Measurements from ENCODE around the gene RHOBTB1. TPM values are rescaled to one million over a fixed set of nuclear protein-coding genes. Genes with fewer than 3 reads are reported as not detected.
A peak's percentile ranks its signal among the peaks of the same experiment; 100 is the strongest.

The RHOBTB1 gene
- total RNA-seq, 1 donor from 2014 or later, result 11.0 TPM

DNA sequence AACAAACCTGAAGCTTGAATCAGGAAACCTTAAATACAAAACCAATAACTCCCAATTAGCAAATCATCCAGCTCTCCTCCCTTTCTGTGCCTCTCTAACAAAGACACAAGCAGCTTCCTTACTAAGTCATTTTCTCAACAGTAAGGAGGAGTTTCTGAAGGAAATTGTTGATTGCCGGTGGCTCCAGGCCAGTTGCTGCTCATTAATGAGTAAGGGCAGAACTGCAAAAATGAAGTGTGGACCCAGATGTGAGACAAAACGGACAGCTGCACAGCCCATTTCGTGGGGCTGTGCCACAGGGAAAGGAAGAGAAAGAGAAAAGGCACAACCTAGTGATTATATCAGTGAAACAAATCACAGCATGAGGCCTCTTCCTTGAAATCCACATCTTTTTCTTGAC lies 42.8 kb upstream of the RHOBTB1 start:
- intact Hi-C loops (cut with DNase I), result no loop called here
- Histone ChIP-seq H3K27ac (peak overlapping the region; percentile 7), H3K36me3 (no peaks in the 10 kb centered on the region), H3K4me3 (no peak overlapping the region), H3K27me3 (no peaks in the 10 kb centered on the region), H3K4me1 (no peaks in the 10 kb centered on the region), H3K9me3 (no peaks in the 10 kb centered on the region)
- no peak for DNase-seq (ENCODE audit: extremely low spot score in 2 of 2)
- TF ChIP-seq, protein P1, sequence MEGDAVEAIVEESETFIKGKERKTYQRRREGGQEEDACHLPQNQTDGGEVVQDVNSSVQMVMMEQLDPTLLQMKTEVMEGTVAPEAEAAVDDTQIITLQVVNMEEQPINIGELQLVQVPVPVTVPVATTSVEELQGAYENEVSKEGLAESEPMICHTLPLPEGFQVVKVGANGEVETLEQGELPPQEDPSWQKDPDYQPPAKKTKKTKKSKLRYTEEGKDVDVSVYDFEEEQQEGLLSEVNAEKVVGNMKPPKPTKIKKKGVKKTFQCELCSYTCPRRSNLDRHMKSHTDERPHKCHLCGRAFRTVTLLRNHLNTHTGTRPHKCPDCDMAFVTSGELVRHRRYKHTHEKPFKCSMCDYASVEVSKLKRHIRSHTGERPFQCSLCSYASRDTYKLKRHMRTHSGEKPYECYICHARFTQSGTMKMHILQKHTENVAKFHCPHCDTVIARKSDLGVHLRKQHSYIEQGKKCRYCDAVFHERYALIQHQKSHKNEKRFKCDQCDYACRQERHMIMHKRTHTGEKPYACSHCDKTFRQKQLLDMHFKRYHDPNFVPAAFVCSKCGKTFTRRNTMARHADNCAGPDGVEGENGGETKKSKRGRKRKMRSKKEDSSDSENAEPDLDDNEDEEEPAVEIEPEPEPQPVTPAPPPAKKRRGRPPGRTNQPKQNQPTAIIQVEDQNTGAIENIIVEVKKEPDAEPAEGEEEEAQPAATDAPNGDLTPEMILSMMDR (IDR thresholded peaks at IDR 0.05), result no peak
- no peak for TF ChIP-seq POLR2A (IDR thresholded peaks at IDR 0.05)
- TF ChIP-seq POLR2AphosphoS5 (IDR thresholded peaks at IDR 0.05; ENCODE audit: insufficient read depth in 1 of 2, low read depth in 1 of 2), result no peak

DNA sequence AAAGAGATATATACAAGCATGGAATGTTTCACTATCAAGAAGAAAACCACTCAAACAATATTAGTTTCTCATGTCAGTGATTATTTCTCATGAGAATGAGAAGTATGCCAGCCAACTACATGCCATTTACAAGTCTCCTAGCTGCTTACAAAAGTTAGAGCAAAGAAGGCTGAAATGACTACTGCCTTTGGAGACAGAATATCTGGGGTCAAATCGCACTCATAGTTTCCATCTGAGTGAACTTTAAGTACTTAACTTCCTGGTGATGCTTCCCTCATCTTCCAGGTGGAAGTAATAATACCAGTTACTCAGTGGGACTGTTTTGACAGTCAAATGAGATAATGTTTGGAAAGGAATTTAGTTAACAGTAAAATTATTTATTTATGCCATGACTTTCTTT lies 42.0 kb upstream of the RHOBTB1 start:
- Histone ChIP-seq H3K4me1 (no peaks in the 10 kb centered on the region), H3K36me3 (no peaks in the 10 kb centered on the region), H3K27ac (no peak overlapping the region), H3K27me3 (no peaks in the 10 kb centered on the region), H3K9me3 (no peaks in the 10 kb centered on the region), H3K4me3 (no peak overlapping the region)
- TF ChIP-seq POLR2A (IDR thresholded peaks at IDR 0.05), result no peak
- TF ChIP-seq POLR2AphosphoS5 (IDR thresholded peaks at IDR 0.05; ENCODE audit: insufficient read depth in 1 of 2, low read depth in 1 of 2), result no peak
- TF ChIP-seq, protein P1 (IDR thresholded peaks at IDR 0.05), result no peak
- intact Hi-C loops (cut with DNase I), result no loop called here
- no peak for DNase-seq (ENCODE audit: extremely low spot score in 2 of 2)

DNA sequence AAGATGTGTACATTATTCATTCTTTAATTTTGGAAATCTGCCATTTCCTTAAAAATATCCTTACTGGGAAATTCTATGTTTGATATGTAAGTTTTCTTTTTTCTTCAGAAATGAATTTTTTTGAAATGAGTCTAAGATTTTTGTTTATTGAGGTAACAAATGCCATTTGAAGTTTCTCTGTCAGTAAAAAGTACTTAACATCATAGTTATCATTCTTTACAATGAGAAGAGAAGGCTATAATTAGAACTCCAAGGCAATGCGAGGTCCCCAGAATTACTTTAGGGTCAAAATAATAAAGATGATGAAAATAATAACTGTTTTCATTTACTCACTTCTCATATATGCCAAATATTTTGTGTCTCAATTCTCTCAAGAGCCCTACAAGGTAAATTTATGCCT lies 37.0 kb upstream of the RHOBTB1 start:
- no peak for TF ChIP-seq POLR2A (IDR thresholded peaks at IDR 0.05)
- no peak for TF ChIP-seq POLR2AphosphoS5 (IDR thresholded peaks at IDR 0.05; ENCODE audit: insufficient read depth in 1 of 2, low read depth in 1 of 2)
- TF ChIP-seq, protein P1 (IDR thresholded peaks at IDR 0.05), result no peak

DNA sequence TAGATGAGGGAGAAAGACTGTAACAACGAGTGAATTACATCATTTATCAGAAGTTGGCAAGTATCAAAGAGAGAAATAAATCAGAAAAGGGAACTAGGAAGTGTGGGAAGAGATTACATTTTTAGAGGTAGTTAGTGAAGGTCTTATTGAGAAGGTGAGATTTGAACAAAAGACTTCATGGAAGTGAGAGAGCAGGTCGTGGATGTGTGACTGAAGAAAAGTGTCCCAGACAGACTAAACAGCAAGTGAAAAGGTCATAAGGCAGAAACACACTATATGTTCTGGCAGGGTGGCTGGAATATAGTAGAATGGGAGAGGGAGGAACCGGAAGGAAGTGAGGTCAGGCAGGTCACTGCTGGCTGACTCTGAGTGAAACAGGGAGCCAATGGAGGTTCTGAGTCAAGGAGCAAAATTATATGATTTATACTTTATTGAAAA lies 35.7 kb upstream of the RHOBTB1 start:
- intact Hi-C loops (cut with DNase I), result no loop called here
- H3K27me3 ChIP-seq, result no peaks in the 10 kb centered on the region
- TF ChIP-seq POLR2AphosphoS5 (IDR thresholded peaks at IDR 0.05; ENCODE audit: insufficient read depth in 1 of 2, low read depth in 1 of 2), result no peak
- no peak for DNase-seq (ENCODE audit: extremely low spot score in 2 of 2)
- H3K9me3 ChIP-seq, result no peaks in the 10 kb centered on the region
- H3K36me3 ChIP-seq, result no peaks in the 10 kb centered on the region
- no peaks in the 10 kb centered on the region for H3K4me1 ChIP-seq
- H3K4me3 ChIP-seq, result no peak overlapping the region
- H3K27ac ChIP-seq, result no peak overlapping the region

More for the DNA sequence above, 37.0 kb upstream of the RHOBTB1 start:
- Histone ChIP-seq H3K9me3 (no peaks in the 10 kb centered on the region), H3K4me1 (no peaks in the 10 kb centered on the region), H3K36me3 (no peaks in the 10 kb centered on the region), H3K27ac (no peak overlapping the region), H3K4me3 (no peak overlapping the region), H3K27me3 (no peaks in the 10 kb centered on the region)
- DNase-seq (ENCODE audit: extremely low spot score in 2 of 2), result no peak
- intact Hi-C loops (cut with DNase I), result no loop called here

DNA sequence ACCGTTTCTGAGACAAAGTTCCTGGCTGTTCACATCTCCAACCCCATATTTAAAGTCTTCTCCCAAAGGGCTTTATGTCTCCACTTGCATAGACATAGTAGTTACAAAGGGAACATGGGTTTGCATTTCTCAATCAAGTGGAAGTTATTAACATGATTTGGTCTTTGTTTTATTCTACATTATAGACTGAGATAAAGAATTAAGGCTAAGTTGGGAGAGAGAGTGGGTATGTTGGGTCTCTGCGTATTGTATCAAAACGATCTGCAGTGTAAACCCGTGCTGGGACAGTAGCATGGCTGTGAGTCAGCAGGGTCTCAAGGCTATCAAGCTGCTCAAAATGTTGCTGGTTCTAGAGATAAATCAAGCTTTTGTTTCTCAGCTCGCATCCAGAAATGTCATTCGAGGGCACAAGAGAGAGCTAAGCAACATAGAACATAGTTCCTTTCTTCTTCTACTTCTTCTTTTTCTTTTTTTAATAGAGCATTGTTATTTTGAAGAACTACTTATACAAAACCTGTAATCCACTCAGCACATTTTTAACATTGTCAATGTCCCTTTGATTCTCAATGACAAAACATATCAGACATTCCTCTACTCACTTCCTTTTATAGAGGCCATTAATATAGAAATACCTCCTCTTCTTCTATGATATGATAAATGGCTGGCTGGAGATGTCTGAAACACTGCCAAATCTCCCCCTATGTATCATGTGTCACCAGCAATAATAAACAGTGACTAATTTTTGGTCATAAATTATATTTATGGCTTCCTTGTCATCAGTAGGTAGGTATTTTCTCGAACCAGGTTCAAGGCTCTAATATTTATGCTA lies 34.5 kb upstream of the RHOBTB1 start:
- Histone ChIP-seq H3K9me3 (no peaks in the 10 kb centered on the region), H3K27me3 (no peaks in the 10 kb centered on the region), H3K27ac (no peak overlapping the region), H3K4me3 (no peak overlapping the region), H3K36me3 (no peaks in the 10 kb centered on the region), H3K4me1 (no peaks in the 10 kb centered on the region)
- intact Hi-C loops (cut with DNase I), result no loop called here
- TF ChIP-seq POLR2AphosphoS5 (IDR thresholded peaks at IDR 0.05; ENCODE audit: insufficient read depth in 1 of 2, low read depth in 1 of 2) (no peak), POLR2A (IDR thresholded peaks at IDR 0.05) (no peak)
- TF ChIP-seq, protein P1 (IDR thresholded peaks at IDR 0.05), result no peak
- DNase-seq (ENCODE audit: extremely low spot score in 2 of 2), result no peak
